ENCODE results near the gene TIA1.
"Not testable (repeated sequence)": the region's sequence is repeated elsewhere in the genome, so short reads cannot be mapped to it uniquely, and the experiment has no call there.

The TIA1 gene

GRCh38 chr2:70248181-70248847 lies at the start of gene TIA1:
TIA1 (minus strand) TSS chr2:70248628; CDS start chr2:70248430, 198 bp downstream.
- peak; percentile 99 for DNase-seq

GRCh38 chr2:70297828-70298227 lies 49.4 kb upstream of the TIA1 start:
- DNase-seq, result not testable (repeated sequence)

- DNase-seq, result no peak
Observed at GRCh38 chr2:70283500-70284191, 35.2 kb upstream of the TIA1 start.

- DNase-seq, result no peak
Observed at GRCh38 chr2:70282439-70282838, 34.0 kb upstream of the TIA1 start.

GRCh38 chr2:70280242-70280798 lies 31.9 kb upstream of the TIA1 start:
- no peak for DNase-seq

- DNase-seq, result no peak
Observed at GRCh38 chr2:70270323-70270722, 21.9 kb upstream of the TIA1 start.

- DNase-seq, result not testable (repeated sequence)
Observed at GRCh38 chr2:70269422-70270302, 21.2 kb upstream of the TIA1 start.

- not testable (repeated sequence) for DNase-seq
Observed at GRCh38 chr2:70266925-70267324, 18.5 kb upstream of the TIA1 start.

- DNase-seq, result no peak
Observed at GRCh38 chr2:70261501-70261900, 13.1 kb upstream of the TIA1 start.

GRCh38 chr2:70258532-70258875 lies 10.1 kb upstream of the TIA1 start:
- peak; percentile 5 for DNase-seq

- no peak for DNase-seq
Observed at GRCh38 chr2:70255637-70256314, 7.3 kb upstream of the TIA1 start.

GRCh38 chr2:70250434-70250833 lies 2.0 kb upstream of the TIA1 start:
- no peak for DNase-seq

- DNase-seq, result peak; percentile 8
Observed at GRCh38 chr2:70247364-70248180, 856 bp downstream of the TIA1 start.

GRCh38 chr2:70243806-70244584 lies 4.4 kb downstream of the TIA1 start:
- no peak for DNase-seq

GRCh38 chr2:70242552-70242951 lies 5.9 kb downstream of the TIA1 start:
- no peak for DNase-seq

GRCh38 chr2:70241340-70241739 lies 7.1 kb downstream of the TIA1 start:
- no peak for DNase-seq

- no peak for DNase-seq
Observed at GRCh38 chr2:70240599-70240998, 7.8 kb downstream of the TIA1 start.

GRCh38 chr2:70233926-70234325 lies 14.5 kb downstream of the TIA1 start:
- DNase-seq, result no peak

GRCh38 chr2:70226781-70227180 lies 21.6 kb downstream of the TIA1 start:
- DNase-seq, result no peak

- DNase-seq, result not testable (repeated sequence)
Observed at GRCh38 chr2:70223305-70223704, 25.1 kb downstream of the TIA1 start.

GRCh38 chr2:70214953-70215549 lies 33.4 kb downstream of the TIA1 start:
- DNase-seq, result no peak
